ENCODE results near the gene PPP2R5E.

Gene PPP2R5E

GRCh38 chr14:63367742-63368364 is 175.3 kb downstream of the PPP2R5E start:
- no peak for DNase-seq (ENCODE audit: insufficient read length, low spot score)
- peak; percentile 35 for FAIRE-seq
- TF ChIP-seq, protein P1, sequence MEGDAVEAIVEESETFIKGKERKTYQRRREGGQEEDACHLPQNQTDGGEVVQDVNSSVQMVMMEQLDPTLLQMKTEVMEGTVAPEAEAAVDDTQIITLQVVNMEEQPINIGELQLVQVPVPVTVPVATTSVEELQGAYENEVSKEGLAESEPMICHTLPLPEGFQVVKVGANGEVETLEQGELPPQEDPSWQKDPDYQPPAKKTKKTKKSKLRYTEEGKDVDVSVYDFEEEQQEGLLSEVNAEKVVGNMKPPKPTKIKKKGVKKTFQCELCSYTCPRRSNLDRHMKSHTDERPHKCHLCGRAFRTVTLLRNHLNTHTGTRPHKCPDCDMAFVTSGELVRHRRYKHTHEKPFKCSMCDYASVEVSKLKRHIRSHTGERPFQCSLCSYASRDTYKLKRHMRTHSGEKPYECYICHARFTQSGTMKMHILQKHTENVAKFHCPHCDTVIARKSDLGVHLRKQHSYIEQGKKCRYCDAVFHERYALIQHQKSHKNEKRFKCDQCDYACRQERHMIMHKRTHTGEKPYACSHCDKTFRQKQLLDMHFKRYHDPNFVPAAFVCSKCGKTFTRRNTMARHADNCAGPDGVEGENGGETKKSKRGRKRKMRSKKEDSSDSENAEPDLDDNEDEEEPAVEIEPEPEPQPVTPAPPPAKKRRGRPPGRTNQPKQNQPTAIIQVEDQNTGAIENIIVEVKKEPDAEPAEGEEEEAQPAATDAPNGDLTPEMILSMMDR (IDR thresholded peaks at IDR 0.05; ENCODE audit: insufficient read depth, missing control alignments), result no peak

GRCh38 chr14:63362389-63362819 is 180.8 kb downstream of the PPP2R5E start:
- TF ChIP-seq, protein P1 (IDR thresholded peaks at IDR 0.05; ENCODE audit: insufficient read depth, missing control alignments), result no peak
- DNase-seq (ENCODE audit: insufficient read length, low spot score), result no peak
- no peak for FAIRE-seq

GRCh38 chr14:63361790-63362189 is 181.4 kb downstream of the PPP2R5E start:
- TF ChIP-seq, protein P1 (IDR thresholded peaks at IDR 0.05; ENCODE audit: insufficient read depth, missing control alignments), result no peak
- DNase-seq (ENCODE audit: insufficient read length, low spot score), result no peak
- FAIRE-seq, result no peak

DNA sequence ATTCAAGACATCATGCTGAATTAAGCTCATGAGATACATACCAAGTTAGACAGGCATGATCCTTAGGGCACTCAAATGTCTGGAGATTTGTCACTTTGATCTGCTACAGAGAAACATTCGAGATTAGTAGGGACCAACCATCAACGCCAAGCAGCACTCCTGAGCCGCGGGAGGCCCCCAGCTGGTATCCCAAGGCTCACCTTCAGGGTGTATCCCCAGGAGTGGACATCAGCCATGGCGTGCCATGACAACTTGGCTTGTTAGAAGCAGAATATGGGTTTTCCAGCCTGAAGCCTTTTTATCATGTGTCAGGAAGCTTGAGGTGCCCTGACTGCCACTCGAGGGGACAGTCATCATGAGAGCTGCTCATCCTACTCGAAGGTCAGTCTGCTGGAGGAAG is 185.3 kb downstream of the PPP2R5E start:
- DNase-seq (ENCODE audit: insufficient read length, low spot score), result no peak
- FAIRE-seq, result no peak
- TF ChIP-seq, protein P1 (IDR thresholded peaks at IDR 0.05; ENCODE audit: insufficient read depth, missing control alignments), result no peak

GRCh38 chr14:63345826-63346225 is 197.4 kb downstream of the PPP2R5E start:
- FAIRE-seq (no peak), DNase-seq (ENCODE audit: insufficient read length, low spot score) (no peak)
- TF ChIP-seq, protein P1 (IDR thresholded peaks at IDR 0.05; ENCODE audit: insufficient read depth, missing control alignments), result no peak

- FAIRE-seq (no peak), DNase-seq (ENCODE audit: insufficient read length, low spot score) (no peak)
- TF ChIP-seq, protein P1 (IDR thresholded peaks at IDR 0.05; ENCODE audit: insufficient read depth, missing control alignments), result no peak
These were observed 198.8 kb downstream of the PPP2R5E start for GRCh38 chr14:63344336-63344735.

GRCh38 chr14:63343878-63344277 is 199.3 kb downstream of the PPP2R5E start:
- no peak for DNase-seq (ENCODE audit: insufficient read length, low spot score)
- no peak for FAIRE-seq
- TF ChIP-seq, protein P1 (IDR thresholded peaks at IDR 0.05; ENCODE audit: insufficient read depth, missing control alignments), result no peak

Data from D721Med (cell line).